ENCODE data around the gene SCML2. TPM values are rescaled to one million over a fixed set of nuclear protein-coding genes. Genes with fewer than 3 reads are reported as not detected.
"Not testable (repeated sequence)": the region's sequence is repeated elsewhere in the genome, so short reads cannot be mapped to it uniquely, and the experiment has no call there.

Gene SCML2
- polyA plus RNA-seq, 2 donors, result 1.0 to 1.6 TPM

DNA sequence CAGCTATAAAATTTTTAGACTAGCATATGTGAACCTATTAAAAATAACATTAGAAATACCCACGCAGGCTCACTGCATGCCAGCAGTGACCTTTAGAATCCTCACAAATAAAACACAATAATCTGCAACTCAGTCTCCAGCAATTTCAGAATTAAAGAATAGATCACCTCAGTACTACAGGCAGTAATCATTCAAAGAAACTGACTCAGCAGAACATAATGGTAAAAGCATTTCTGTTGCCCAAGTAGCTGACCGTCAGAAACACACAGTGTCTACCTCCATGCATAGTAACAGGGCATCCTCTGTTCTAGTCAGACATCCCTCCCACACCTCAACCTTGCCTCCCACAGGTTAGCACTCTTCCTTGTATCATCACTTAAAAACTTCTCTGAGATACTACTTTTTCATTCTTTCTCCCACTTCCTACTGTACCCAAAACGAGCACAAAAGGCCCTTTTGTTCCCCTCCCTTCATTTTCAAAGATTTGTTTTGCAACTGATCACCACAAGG lies 68.1 kb downstream of the SCML2 start:
- Histone ChIP-seq H3K4me3 (ENCODE audit: low read depth in 1 of 2, low read length in 2 of 2) (no peak overlapping the region), H3K36me3 (ENCODE audit: control insufficient read depth in 2 of 2, insufficient read depth in 2 of 2, low read length in 1 of 2) (no peaks in the 10 kb centered on the region), H3K27ac (ENCODE audit: low read depth in 2 of 2, low read length in 1 of 2) (no peak overlapping the region), H3K27me3 (ENCODE audit: control insufficient read depth in 1 of 2, insufficient read depth in 2 of 2, low read length in 2 of 2) (no peaks in the 10 kb centered on the region), H3K4me1 (ENCODE audit: control insufficient read depth in 2 of 2, insufficient read depth in 2 of 2, low read length in 1 of 2) (no peaks in the 10 kb centered on the region), H3K9me3 (ENCODE audit: control insufficient read depth in 2 of 2, insufficient read depth in 1 of 2, low read depth in 1 of 2, low read length in 1 of 2) (no peaks in the 10 kb centered on the region)
- 64 to 80% methylated on average over 3 of the region's 3 CpGs for WGBS, 2 donors

DNA sequence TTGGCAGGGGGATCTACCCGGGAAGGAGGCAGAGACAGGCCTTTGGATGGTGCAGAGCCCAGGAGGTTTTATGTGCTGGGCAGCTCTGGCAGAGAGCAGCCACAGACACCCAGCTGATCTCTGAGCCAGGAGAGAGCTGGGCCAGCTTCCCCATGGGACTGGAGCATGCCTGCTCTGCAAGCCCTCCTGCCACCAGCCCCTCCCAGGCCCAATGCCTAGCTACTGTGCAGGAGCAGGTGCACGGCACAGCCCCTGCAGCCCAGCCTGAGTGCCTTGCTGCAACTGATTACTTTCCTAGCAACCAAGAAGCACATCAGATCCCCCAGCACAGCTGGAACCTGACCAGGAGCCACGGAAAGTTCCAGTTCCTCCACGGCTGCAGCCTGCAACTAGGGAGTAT lies 76.0 kb downstream of the SCML2 start:
- no peaks in the 10 kb centered on the region for H3K9me3 ChIP-seq (ENCODE audit: control insufficient read depth in 2 of 2, insufficient read depth in 1 of 2, low read depth in 1 of 2, low read length in 1 of 2)
- 90 to 92% methylated on average over 4 of the region's 4 CpGs for WGBS, 2 donors
- H3K4me1 ChIP-seq (ENCODE audit: control insufficient read depth in 2 of 2, insufficient read depth in 2 of 2, low read length in 1 of 2), result no peaks in the 10 kb centered on the region
- no peak overlapping the region for H3K27ac ChIP-seq (ENCODE audit: low read depth in 2 of 2, low read length in 1 of 2)
- no peaks in the 10 kb centered on the region for H3K36me3 ChIP-seq (ENCODE audit: control insufficient read depth in 2 of 2, insufficient read depth in 2 of 2, low read length in 1 of 2)
- no peaks in the 10 kb centered on the region for H3K27me3 ChIP-seq (ENCODE audit: control insufficient read depth in 1 of 2, insufficient read depth in 2 of 2, low read length in 2 of 2)
- H3K4me3 ChIP-seq (ENCODE audit: low read depth in 1 of 2, low read length in 2 of 2), result no peak overlapping the region

DNA sequence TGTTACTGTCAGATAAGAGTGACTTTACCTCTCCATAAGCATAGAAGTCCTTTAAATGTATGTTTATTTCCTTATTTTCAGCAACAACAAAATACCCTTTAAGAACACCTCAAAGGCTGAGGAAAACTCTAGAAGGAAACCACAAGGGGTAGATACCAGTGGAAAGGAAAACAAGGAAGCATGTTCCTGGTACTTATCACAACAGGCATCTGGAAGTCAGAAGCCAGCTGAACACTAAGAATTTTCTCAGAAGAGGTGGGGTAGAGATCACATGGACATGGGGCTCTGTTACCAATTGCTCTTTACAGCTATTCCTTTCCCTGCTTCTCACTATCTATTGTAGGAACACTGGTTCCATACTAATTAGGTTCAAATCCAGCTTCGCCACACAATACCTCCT lies 82.3 kb downstream of the SCML2 start:
- Histone ChIP-seq H3K9me3 (ENCODE audit: control insufficient read depth in 2 of 2, insufficient read depth in 1 of 2, low read depth in 1 of 2, low read length in 1 of 2) (no peaks in the 10 kb centered on the region), H3K4me3 (ENCODE audit: low read depth in 1 of 2, low read length in 2 of 2) (no peak overlapping the region), H3K27ac (ENCODE audit: low read depth in 2 of 2, low read length in 1 of 2) (no peak overlapping the region), H3K36me3 (ENCODE audit: control insufficient read depth in 2 of 2, insufficient read depth in 2 of 2, low read length in 1 of 2) (no peaks in the 10 kb centered on the region), H3K4me1 (ENCODE audit: control insufficient read depth in 2 of 2, insufficient read depth in 2 of 2, low read length in 1 of 2) (no peaks in the 10 kb centered on the region), H3K27me3 (ENCODE audit: control insufficient read depth in 1 of 2, insufficient read depth in 2 of 2, low read length in 2 of 2) (no peaks in the 10 kb centered on the region)
- WGBS, 2 donors, result 96% methylated on average over 1 of the region's 1 CpG

DNA sequence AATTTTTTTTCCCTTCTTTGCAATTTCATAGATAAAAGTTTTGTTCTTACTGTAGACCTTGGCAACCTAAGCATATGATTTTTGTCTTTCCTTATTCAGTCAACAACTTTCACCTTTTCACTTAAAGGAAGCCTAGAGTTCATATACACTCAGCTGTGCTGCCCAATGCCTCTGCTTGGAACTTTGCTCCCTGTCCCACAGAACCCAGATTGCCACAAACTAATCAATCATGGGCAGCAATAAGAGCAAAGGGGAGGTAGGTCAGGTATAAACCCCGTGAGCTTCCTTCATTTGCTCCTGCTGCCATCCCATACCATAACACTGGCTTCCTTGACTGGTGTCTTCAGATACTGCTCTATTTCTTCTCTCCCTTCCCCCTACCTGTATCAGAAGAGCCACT lies 82.8 kb downstream of the SCML2 start:
- H3K36me3 ChIP-seq (ENCODE audit: control insufficient read depth in 2 of 2, insufficient read depth in 2 of 2, low read length in 1 of 2), result no peaks in the 10 kb centered on the region
- no peaks in the 10 kb centered on the region for H3K27me3 ChIP-seq (ENCODE audit: control insufficient read depth in 1 of 2, insufficient read depth in 2 of 2, low read length in 2 of 2)
- WGBS, 2 donors, result 25 to 91% methylated on average over 1 of the region's 1 CpG
- H3K9me3 ChIP-seq (ENCODE audit: control insufficient read depth in 2 of 2, insufficient read depth in 1 of 2, low read depth in 1 of 2, low read length in 1 of 2), result no peaks in the 10 kb centered on the region
- no peaks in the 10 kb centered on the region for H3K4me1 ChIP-seq (ENCODE audit: control insufficient read depth in 2 of 2, insufficient read depth in 2 of 2, low read length in 1 of 2)
- no peak overlapping the region for H3K27ac ChIP-seq (ENCODE audit: low read depth in 2 of 2, low read length in 1 of 2)
- no peak overlapping the region for H3K4me3 ChIP-seq (ENCODE audit: low read depth in 1 of 2, low read length in 2 of 2)

DNA sequence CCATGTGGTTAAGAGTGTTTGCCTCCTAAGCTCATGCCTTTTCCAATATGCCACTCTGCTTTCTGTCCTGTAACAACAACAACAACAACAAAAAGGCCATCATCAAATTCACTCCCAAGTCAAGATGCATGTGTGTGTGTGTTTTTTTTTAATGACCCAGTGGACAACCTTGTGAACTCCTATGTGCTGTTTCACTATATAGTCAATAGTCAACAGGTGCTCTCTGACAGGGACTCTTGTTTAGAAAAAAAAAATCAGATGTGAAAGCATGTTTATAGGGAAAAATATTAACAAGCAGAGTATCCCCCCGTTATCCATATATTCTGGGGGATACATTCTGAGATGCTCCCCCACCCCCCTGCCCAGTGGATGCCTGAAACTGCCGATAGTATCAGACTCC lies 83.2 kb downstream of the SCML2 start:
- WGBS, 2 donors, result 76 to 91% methylated on average over 2 of the region's 2 CpGs
- Histone ChIP-seq H3K9me3 (ENCODE audit: control insufficient read depth in 2 of 2, insufficient read depth in 1 of 2, low read depth in 1 of 2, low read length in 1 of 2) (no peaks in the 10 kb centered on the region), H3K27ac (ENCODE audit: low read depth in 2 of 2, low read length in 1 of 2) (no peak overlapping the region), H3K4me3 (ENCODE audit: low read depth in 1 of 2, low read length in 2 of 2) (no peak overlapping the region), H3K27me3 (ENCODE audit: control insufficient read depth in 1 of 2, insufficient read depth in 2 of 2, low read length in 2 of 2) (no peaks in the 10 kb centered on the region), H3K4me1 (ENCODE audit: control insufficient read depth in 2 of 2, insufficient read depth in 2 of 2, low read length in 1 of 2) (no peaks in the 10 kb centered on the region), H3K36me3 (ENCODE audit: control insufficient read depth in 2 of 2, insufficient read depth in 2 of 2, low read length in 1 of 2) (no peaks in the 10 kb centered on the region)

DNA sequence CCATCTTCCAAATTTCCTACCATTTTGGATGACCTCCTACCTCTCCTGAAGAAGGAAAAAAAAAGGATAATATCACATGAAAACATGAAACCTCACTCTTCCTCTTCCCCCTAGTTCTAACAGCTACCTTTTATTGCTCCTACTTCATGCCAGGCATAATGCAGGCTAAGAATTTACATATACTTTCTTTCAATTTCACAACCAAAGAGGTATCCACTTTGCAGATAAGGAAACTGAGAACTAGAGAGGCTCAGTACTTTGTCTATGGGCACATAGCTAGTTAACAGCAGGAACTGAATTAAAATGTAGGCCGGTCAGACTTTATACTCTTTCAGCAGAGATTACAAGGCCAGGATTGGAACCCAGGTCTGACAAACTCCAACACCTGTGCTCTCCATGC lies 99.4 kb downstream of the SCML2 start:
- H3K4me1 ChIP-seq (ENCODE audit: control insufficient read depth in 2 of 2, insufficient read depth in 2 of 2, low read length in 1 of 2), result no peaks in the 10 kb centered on the region
- H3K4me3 ChIP-seq (ENCODE audit: low read depth in 1 of 2, low read length in 2 of 2), result no peak overlapping the region
- H3K9me3 ChIP-seq (ENCODE audit: control insufficient read depth in 2 of 2, insufficient read depth in 1 of 2, low read depth in 1 of 2, low read length in 1 of 2), result no peaks in the 10 kb centered on the region
- no peaks in the 10 kb centered on the region for H3K27me3 ChIP-seq (ENCODE audit: control insufficient read depth in 1 of 2, insufficient read depth in 2 of 2, low read length in 2 of 2)
- no peaks in the 10 kb centered on the region for H3K36me3 ChIP-seq (ENCODE audit: control insufficient read depth in 2 of 2, insufficient read depth in 2 of 2, low read length in 1 of 2)
- H3K27ac ChIP-seq (ENCODE audit: low read depth in 2 of 2, low read length in 1 of 2), result no peak overlapping the region
- WGBS, 2 donors, result 95 to 100% methylated on average over 1 of the region's 1 CpG

DNA sequence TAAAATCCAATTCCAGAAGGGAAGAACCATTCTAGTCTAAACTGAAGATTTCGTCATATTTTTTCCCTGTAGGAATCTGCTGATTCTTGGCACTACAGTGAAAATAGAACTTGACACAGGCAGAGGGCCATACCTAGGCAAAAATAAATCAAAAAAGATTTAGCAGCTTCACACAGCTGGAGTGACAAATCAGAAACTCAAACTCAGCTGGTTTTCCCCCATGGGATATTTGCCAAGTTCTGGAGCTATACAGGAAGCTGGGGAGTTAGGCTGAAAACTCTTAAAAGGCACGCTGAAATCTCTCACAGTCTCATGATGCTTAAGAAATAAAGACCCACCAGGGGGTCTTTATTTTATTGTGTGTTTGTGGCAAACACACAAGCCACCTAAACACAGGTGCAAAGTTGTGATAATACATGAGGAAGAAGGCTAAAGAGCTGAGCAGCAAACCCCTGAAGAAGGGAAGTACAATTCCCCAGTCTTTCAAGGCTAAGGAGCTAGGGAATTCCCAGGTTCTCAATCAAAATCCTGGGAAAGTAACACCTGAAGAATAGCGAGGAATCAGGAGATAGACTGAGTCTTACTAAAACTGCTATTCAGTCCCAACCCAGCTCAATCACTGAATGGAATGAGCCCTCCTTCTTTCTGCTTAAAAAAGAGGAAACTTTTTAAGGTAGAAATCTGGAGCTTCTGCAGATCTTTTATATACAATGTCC lies 101.7 kb downstream of the SCML2 start:
- Histone ChIP-seq H3K27ac (ENCODE audit: low read depth in 2 of 2, low read length in 1 of 2) (no peak overlapping the region), H3K4me3 (ENCODE audit: low read depth in 1 of 2, low read length in 2 of 2) (no peak overlapping the region), H3K27me3 (ENCODE audit: control insufficient read depth in 1 of 2, insufficient read depth in 2 of 2, low read length in 2 of 2) (no peaks in the 10 kb centered on the region), H3K9me3 (ENCODE audit: control insufficient read depth in 2 of 2, insufficient read depth in 1 of 2, low read depth in 1 of 2, low read length in 1 of 2) (no peaks in the 10 kb centered on the region), H3K4me1 (ENCODE audit: control insufficient read depth in 2 of 2, insufficient read depth in 2 of 2, low read length in 1 of 2) (no peaks in the 10 kb centered on the region), H3K36me3 (ENCODE audit: control insufficient read depth in 2 of 2, insufficient read depth in 2 of 2, low read length in 1 of 2) (no peaks in the 10 kb centered on the region)
- 32 to 46% methylated on average over 3 of the region's 3 CpGs for WGBS, 2 donors

DNA sequence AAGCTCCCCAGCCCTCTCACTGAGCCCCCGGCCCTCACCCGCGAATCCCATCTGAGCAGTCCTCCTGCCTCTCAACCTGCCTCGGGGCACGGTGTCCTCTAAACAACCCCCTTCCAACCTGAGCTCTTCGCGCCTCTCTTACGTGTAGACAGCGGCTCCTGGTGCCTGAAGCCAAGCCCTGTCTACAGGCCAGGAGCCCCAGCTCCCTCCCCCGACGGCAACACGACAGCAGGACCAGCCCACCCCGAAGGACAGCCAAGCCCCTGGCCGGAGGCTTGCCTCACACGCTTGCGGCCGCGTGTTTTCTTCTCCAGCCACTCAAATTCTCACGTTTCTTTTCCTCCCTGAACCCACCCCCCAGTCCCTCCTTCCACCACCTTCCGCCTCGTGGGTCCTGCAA lies 124.8 kb downstream of the SCML2 start:
- not testable (repeated sequence) for H3K9me3 ChIP-seq (ENCODE audit: control insufficient read depth in 2 of 2, insufficient read depth in 1 of 2, low read depth in 1 of 2, low read length in 1 of 2); H3K27ac ChIP-seq (ENCODE audit: low read depth in 2 of 2, low read length in 1 of 2); H3K4me1 ChIP-seq (ENCODE audit: control insufficient read depth in 2 of 2, insufficient read depth in 2 of 2, low read length in 1 of 2); H3K27me3 ChIP-seq (ENCODE audit: control insufficient read depth in 1 of 2, insufficient read depth in 2 of 2, low read length in 2 of 2); H3K36me3 ChIP-seq (ENCODE audit: control insufficient read depth in 2 of 2, insufficient read depth in 2 of 2, low read length in 1 of 2); H3K4me3 ChIP-seq (ENCODE audit: low read depth in 1 of 2, low read length in 2 of 2)
- 79 to 83% methylated on average over 18 to 19 of the region's 21 CpGs for WGBS, 2 donors

DNA sequence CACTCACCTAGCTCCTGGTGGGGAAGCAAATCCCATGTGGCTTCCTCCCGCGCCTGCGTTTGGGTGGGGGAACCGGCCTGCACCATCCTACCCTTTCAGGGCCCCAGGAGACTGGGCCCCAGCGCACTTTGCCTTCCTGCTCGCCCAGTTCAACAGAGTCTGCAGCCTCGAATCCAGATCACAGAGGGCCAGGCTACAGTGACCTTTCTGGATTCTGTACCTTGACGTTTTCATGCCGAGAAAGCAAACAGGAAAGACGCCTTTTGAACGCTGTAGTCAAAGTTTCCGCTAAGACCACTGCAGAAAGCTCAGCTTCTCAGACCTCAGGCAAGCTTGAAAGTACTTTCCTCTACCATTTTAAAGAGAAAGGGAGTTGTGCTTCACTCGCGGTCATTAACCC lies 126.4 kb downstream of the SCML2 start:
- H3K9me3 ChIP-seq (ENCODE audit: control insufficient read depth in 2 of 2, insufficient read depth in 1 of 2, low read depth in 1 of 2, low read length in 1 of 2), result peaks cover 0 to 3% of the 10 kb centered on the region in 2 donors
- WGBS, 2 donors, result 82 to 85% methylated on average over 14 of the region's 14 CpGs

DNA sequence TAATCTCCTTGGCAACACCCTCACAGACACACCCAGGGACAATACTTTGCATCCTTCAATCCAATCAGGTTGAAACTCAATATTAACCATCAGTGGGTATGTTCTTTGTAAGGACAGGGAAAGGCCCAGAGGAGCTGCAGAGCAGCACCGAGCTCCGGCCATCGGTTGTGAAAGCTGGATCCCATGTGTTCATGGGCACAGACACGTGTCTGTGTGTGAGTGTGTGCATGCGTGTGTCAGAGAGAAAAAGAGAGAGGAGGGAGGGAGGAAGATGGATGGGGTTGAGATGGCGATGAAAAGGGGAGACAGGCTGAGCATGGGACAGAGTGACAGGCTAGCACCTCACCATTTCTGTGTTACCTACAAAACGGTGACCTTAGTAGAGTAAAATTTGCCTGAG lies 127.0 kb downstream of the SCML2 start:
- no peaks in the 10 kb centered on the region for H3K27me3 ChIP-seq (ENCODE audit: control insufficient read depth in 1 of 2, insufficient read depth in 2 of 2, low read length in 2 of 2)
- WGBS, 2 donors, result 72 to 88% methylated on average over 7 of the region's 7 CpGs

More for the DNA sequence above, 126.4 kb downstream of the SCML2 start:
- Histone ChIP-seq H3K4me3 (ENCODE audit: low read depth in 1 of 2, low read length in 2 of 2) (no peak overlapping the region), H3K36me3 (ENCODE audit: control insufficient read depth in 2 of 2, insufficient read depth in 2 of 2, low read length in 1 of 2) (no peaks in the 10 kb centered on the region), H3K27me3 (ENCODE audit: control insufficient read depth in 1 of 2, insufficient read depth in 2 of 2, low read length in 2 of 2) (no peaks in the 10 kb centered on the region), H3K27ac (ENCODE audit: low read depth in 2 of 2, low read length in 1 of 2) (no peak overlapping the region), H3K4me1 (ENCODE audit: control insufficient read depth in 2 of 2, insufficient read depth in 2 of 2, low read length in 1 of 2) (peaks cover 0 to 2% of the 10 kb centered on the region in 2 donors)

More for the DNA sequence above, 127.0 kb downstream of the SCML2 start:
- no peaks in the 10 kb centered on the region for H3K36me3 ChIP-seq (ENCODE audit: control insufficient read depth in 2 of 2, insufficient read depth in 2 of 2, low read length in 1 of 2)
- no peak overlapping the region for H3K27ac ChIP-seq (ENCODE audit: low read depth in 2 of 2, low read length in 1 of 2)
- no peak overlapping the region for H3K4me3 ChIP-seq (ENCODE audit: low read depth in 1 of 2, low read length in 2 of 2)
- peaks cover 0 to 2% of the 10 kb centered on the region in 2 donors for H3K4me1 ChIP-seq (ENCODE audit: control insufficient read depth in 2 of 2, insufficient read depth in 2 of 2, low read length in 1 of 2)
- peaks cover 0 to 3% of the 10 kb centered on the region in 2 donors for H3K9me3 ChIP-seq (ENCODE audit: control insufficient read depth in 2 of 2, insufficient read depth in 1 of 2, low read depth in 1 of 2, low read length in 1 of 2)

All from esophagus (tissue), 2 donors.